ENCODE measurements around the gene MSMP.

MSMP gene

GRCh38 chr9:35774907-35775635 is 21.0 kb upstream of the MSMP start:
- Histone ChIP-seq H3K27ac (no peak overlapping the region), H3K4me3 (no peak overlapping the region)

- H3K27ac ChIP-seq = peak overlapping the region in 1 of 21 experiments; percentile 16
- no peak overlapping the region for H3K4me3 ChIP-seq
Measured at GRCh38 chr9:35771943-35772342, 17.9 kb upstream of the MSMP start.

DNA sequence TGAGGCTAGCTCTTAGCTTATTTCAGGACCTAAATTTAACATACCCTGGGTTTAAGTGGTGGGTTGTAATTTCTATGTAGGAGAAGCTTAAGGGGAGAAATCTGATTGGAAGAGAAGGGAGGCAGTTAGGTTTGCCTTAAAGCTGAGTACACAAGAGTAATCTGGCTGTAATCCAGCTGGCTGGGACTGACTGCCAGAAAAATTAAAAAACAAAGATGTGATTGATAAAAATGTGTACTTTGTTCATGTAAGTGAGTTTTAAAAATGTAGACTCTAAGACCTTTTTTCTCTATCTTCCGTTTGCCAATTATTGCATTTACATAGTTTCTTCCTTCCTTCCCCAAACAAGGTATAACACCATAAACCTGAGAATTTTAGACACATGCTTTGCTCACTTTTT is 17.5 kb upstream of the MSMP start:
- Histone ChIP-seq H3K4me3 (no peak overlapping the region), H3K27ac (peak overlapping the region in 2 of 21 experiments; percentile 16 to 22)

DNA sequence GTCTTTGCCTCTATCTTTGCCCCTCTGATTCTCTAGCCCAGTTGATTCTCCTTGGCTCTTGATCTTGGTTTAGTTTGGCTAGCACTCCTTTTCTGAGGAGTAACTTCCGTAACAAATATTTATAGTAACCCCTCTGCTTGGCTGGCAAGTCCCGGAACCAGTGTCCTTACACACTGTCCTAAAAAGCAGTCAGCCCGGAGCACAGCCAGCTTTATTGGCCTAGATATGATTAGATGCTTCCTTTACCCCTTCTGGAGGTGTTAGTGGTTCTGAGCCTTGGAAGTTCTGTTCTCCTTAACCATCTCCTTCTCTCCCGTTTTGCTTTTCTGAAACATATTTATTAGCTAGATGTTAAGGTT is 17.0 kb upstream of the MSMP start:
- H3K27ac ChIP-seq = peak overlapping the region in 3 of 21 experiments; percentile 10 to 22 (median 16)
- no peak overlapping the region for H3K4me3 ChIP-seq

GRCh38 chr9:35769763-35770162 is 15.7 kb upstream of the MSMP start:
- no peak overlapping the region for H3K27ac ChIP-seq
- H3K4me3 ChIP-seq = no peak overlapping the region

DNA sequence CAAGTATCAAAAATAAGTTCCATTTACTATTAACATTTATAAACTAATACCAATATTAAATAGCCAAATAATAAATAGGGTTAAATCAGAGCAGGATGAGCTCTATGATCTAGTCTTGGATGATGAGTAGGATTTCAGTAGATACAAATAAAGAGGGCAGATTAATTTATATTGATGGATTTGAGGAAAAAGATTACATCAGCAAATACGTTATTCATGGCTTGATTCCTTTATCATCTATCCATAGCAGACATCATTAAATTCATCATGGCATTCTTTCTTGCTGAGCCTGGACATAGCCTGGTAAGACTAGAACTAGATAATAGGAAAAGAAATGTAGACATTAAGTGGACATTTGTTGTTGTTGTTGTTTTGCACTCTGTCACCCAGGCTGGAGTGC is 13.4 kb upstream of the MSMP start:
- H3K4me3 ChIP-seq = no peak overlapping the region
- no peak overlapping the region for H3K27ac ChIP-seq

DNA sequence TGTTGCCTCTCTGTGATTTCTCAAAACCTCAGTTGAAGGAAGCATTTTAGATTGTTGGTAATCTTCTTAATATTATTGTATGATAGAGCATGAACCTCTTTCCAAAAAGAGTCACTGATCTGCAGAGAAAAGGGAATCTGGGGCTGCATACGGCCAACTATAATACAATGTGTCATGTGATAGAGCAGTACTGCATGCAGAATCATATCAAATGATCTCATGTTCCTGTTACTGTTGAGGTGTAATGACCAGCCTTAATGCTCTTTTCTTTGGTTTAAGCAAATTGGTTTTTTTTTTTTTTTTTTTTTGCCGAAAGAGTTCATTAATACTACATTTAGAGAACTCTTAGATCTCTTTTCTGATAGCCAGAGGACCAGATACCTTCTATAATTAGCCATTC is 12.9 kb upstream of the MSMP start:
- no peak overlapping the region for H3K4me3 ChIP-seq
- no peak overlapping the region for H3K27ac ChIP-seq

DNA sequence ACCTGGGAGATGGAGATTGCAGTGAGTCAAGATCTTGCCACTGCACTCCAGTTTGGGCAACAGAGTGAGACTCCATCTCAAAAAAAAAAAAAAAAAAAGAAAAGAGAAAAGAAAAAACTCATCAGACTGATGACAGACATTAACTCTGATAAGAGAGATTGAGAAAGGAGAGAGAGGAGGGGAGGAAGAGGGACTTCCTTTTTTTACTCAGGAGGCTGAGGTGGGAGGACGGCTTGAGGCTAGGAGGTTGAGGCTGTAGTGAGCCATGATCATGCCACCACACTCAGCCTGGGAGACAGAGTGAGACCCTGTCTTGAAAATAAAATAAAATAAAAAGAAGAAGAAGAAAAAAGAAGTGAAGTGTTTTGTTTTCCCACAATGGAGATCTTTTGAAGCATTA is 9.7 kb upstream of the MSMP start:
- H3K4me3 ChIP-seq = no peak overlapping the region
- H3K27ac ChIP-seq = no peak overlapping the region

- H3K27ac ChIP-seq = no peak overlapping the region
- no peak overlapping the region for H3K4me3 ChIP-seq
Measured at GRCh38 chr9:35763181-35763580, 9.1 kb upstream of the MSMP start.

- Histone ChIP-seq H3K27ac (no peak overlapping the region), H3K4me3 (no peak overlapping the region)
Measured at GRCh38 chr9:35760651-35761050, 6.6 kb upstream of the MSMP start.

DNA sequence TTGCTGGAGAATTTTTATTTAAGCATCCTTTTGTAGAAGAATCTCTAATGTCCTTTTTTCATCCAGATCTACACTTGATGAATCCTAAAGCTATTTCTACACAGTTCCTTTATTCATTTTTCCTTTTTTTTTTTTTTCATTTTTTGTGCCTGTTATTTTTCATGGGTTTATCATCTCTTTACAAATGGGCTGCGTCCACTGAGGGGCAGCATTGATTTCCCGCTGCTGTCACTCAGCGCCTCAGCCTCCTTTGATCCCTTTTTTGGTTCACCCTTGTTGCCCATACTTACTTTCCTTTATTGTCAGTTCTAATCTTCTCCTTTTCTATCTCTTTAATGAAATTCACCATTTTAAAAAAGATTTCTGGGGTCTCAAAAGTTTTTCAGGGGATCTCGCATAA is 5.7 kb upstream of the MSMP start:
- Histone ChIP-seq H3K4me3 (no peak overlapping the region), H3K27ac (no peak overlapping the region)

DNA sequence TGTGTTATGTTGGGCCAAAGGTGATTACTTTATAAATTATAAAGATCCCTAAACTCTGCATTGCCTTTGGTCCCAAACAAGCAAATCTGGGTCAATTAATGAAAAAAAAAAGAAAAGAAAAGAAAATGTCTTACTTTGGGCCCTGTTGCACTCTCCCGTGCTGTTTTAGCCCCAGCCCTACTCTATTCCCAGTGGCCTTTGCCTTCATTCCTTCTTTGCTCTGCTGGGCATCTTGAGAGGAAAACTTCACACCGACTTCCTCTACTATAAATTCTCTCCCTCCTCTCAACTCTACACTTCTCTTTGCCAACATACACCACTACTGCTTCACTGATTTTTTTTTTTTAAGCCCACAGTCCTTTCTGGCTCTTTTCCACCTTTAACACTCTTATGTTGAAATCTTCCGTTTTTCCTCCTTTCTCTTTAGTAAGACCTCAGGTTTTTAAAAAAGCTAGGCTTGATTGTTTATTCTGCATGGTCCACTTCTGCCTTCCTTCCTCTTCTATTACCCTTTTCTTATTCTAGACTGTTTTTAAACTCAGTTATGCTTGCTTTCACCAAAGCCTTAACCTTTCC is 4.5 kb upstream of the MSMP start:
- H3K4me3 ChIP-seq = no peak overlapping the region
- no peak overlapping the region for H3K27ac ChIP-seq

- Histone ChIP-seq H3K27ac (peak overlapping the region in 7 of 21 experiments; percentile 73 to 93 (median 81)), H3K4me3 (peak overlapping the region in 2 of 7 experiments; percentile 37 to 60)
Measured at GRCh38 chr9:35757892-35758275, 3.8 kb upstream of the MSMP start.

DNA sequence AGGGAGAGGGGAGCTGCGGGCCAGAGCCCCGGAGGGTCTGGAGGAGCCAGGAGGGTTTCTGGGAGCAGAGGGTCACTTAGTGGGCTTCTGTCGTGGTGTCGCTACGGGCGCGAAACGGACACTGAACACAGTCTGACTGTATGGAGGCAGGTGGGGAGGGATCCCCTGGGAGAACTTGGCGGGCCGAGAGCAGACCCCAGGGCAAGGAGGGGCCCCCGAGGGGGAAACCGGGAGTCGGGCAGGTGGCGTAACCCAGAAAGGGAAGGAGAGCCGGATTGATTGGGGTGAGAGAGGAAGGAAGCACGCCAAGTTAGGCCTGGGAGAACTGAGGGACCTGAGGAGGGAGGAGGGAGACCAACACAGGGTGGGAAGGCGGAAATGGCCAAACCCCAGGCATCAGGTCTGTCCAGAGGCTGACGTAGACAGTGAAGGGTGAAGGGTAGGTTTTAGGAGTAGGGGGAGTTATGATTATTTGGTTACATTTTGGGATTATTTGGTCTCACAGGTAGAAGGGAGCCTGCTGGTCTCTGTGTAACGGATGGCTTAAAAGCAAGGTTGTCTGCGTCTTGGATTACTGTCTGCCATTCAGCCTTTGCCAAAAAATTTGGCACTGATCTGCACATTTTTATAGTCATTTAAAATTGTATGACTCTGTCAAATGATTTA is 3.3 kb upstream of the MSMP start:
- H3K27ac ChIP-seq = peak overlapping the region in 20 of 21 experiments; percentile 20 to 93 (median 76)

GRCh38 chr9:35756275-35757225 is 2.5 kb upstream of the MSMP start:
- Histone ChIP-seq H3K4me3 (peak overlapping the region; percentile 37 to 60 (median 42)), H3K27ac (peak overlapping the region in 20 of 21 experiments; percentile 20 to 93 (median 76))

More for the DNA sequence above, 3.3 kb upstream of the MSMP start:
- peak overlapping the region; percentile 37 to 60 (median 42) for H3K4me3 ChIP-seq

DNA sequence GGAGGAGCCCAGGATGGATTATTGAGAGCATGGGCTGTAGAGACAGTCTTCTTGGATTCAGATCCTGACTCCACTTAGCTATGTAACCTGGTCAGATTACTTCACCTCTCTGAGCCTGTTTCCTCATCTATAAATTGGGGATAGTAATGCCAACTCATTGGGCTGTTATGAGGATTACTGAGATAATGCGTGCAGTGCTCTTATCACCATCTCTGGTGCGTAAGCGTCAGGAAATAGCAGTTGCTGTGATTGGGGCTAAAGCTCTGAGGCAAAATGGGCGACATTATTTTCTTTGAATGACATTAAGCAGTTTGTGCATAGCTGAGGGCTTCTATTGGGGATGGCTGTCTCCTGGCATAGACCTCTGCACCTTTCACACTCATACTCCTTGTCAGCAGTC is 995 bp upstream of the MSMP start:
- H3K4me3 ChIP-seq = no peak overlapping the region
- no peak overlapping the region for H3K27ac ChIP-seq

DNA sequence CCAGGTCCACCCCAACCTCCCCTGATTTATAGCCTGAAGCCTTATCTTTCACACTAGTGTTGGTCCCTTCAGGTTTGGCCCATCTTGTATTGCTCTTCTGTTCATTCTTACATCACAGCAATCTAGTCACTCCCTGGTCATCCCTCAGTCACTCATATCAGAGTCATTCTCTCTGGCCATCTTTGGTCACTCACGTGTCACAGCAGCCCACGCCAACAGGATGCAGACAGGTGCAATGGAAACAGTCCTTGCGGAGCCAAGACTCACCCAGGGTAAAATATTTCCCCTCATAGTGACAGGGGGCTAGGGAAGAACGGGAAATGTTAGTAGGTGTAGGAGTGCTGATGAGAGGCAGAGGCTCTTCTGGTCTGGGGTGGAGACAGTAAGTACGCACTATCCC is 610 bp downstream of the MSMP start:
- no peak overlapping the region for H3K27ac ChIP-seq
- H3K4me3 ChIP-seq = no peak overlapping the region

DNA sequence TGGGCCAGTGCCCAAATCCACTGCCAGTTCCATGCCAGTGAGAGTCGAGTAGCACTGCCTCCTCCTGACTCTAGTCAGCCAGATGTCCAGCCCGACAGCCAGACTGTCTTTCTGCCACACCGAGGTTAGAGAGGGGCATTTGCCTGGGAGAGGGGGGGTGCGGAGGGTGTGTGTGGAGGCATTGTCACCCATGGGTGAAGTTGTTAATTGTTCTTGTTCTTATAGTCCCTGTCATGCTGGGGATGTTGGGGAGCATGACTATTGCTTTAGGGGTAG is 3.9 kb downstream of the MSMP start:
- Histone ChIP-seq H3K27ac (peak overlapping the region in 18 of 21 experiments; percentile 83 to 98 (median 95)), H3K4me3 (peak overlapping the region in 4 of 7 experiments; percentile 53 to 82 (median 66))

DNA sequence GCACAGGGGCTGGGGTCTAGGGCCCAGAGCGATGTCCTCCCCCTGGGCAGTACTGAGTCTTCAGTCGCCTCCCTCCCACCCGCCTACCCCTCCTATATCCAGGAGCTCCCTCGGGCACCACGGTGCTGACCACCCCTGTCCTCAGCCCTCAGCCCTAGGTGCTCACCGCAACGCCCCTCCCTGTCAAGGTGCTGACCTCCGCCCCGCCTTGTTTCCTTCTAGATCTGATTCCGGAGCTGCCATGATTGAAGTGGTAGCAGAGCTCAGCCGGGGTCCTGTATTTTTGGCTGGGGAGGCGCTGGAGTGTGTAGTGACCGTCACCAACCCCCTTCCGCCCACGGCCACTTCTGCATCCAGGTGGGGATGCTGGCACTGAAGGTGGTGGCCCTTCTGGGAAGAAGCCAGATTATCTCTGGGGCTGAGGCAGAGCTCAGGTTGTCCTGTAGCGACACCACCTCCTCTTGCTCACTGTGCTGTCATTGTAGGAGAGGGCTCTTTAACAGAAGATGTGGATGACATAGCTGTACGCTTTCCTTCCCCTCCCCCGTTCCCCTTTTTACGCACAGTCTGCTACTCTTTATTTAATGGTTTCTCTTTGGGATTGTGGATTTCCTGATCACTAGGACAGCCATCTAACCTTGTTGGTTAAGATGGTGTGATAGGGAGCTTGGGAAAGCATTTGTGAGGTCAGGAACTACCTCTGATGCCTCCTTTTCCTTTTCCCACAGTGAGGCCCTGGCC is 4.4 kb downstream of the MSMP start:
- peak overlapping the region; percentile 79 to 98 (median 94) for H3K27ac ChIP-seq
- H3K4me3 ChIP-seq = peak overlapping the region; percentile 53 to 83 (median 80)

All from skin epidermis (tissue), 12 donors.